Right renal pelvis (tissue), 4 donors: Measurements from ENCODE around the gene CTAG1B. TPM values are rescaled to one million over a fixed set of nuclear protein-coding genes. Genes with fewer than 3 reads are reported as not detected.
"Not testable (repeated sequence)": the region's sequence is repeated elsewhere in the genome, so short reads cannot be mapped to it uniquely, and the experiment has no call there.

Experiments
- DNase-seq, 4 donors: peaks; one replicate each; pipeline ENCODE4 v3.0.0-alpha.2; 2013; ENCODE audit warnings: low read depth in 4 of 4, low spot score in 3 of 4, missing footprints in 1 of 4
- polyA plus RNA-seq, 4 donors: library from polyadenylated mRNA; unstranded; fragments of 120-200 nt; gene quantifications; one replicate each; pipeline ENCODE4 v1.2.1, GENCODE V29; 2013; ENCODE audit not compliant: insufficient read length in 4 of 4

CTAG1B gene
- not detected for polyA plus RNA-seq

- DNase-seq, result not testable (repeated sequence)
Measured at GRCh38 chrX:154619182-154619581, at the start of gene CTAG1B. CTAG1B (minus strand) TSS chrX:154619282; CDS start chrX:154619218, 64 bp downstream.

GRCh38 chrX:154661899-154662298, 42.8 kb upstream of the CTAG1B start:
- no peak for DNase-seq

DNA sequence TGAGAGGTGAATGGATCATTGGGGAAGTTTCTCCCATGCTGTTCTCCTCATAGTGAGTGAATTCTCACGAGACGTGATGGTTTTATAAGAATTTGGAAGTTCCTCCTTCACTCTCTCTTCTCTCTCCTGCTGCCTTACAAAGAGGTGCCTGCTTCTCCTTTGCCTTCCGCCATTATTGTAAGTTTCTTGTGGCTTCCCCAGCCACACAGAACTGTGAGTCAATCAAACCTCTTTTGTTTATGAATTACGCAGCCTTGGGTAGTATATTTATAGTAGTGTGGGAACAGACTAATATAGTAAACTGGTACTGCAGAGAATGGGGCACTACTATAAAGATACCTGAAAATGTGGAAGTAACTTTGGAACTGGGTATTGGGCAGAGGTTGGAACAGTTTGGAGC, 42.1 kb upstream of the CTAG1B start:
- DNase-seq, result no peak

- DNase-seq, result no peak
Measured at GRCh38 chrX:154660541-154660940, 41.5 kb upstream of the CTAG1B start.

GRCh38 chrX:154658957-154659356, 39.9 kb upstream of the CTAG1B start:
- DNase-seq, result no peak

DNA sequence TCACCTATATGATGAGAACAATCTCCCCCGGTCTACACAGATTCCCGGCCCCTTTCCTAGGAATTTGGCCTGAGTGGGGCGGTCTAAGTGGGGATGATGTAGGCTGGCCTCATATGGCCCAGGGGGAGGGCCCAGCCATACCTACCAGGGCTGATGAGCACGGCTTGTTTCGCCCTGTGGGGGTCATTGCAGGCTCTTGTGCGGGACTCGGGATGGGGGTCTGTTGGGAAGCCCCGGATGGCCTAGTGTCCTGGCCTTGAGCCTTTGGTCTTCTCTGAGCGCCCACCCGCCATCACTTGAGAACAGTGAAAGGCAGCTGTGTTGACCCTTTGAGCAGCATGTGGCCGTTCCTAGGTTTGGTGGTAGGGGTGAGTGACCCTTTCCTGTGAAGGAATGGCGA, 39.1 kb upstream of the CTAG1B start:
- DNase-seq, result no peak

DNA sequence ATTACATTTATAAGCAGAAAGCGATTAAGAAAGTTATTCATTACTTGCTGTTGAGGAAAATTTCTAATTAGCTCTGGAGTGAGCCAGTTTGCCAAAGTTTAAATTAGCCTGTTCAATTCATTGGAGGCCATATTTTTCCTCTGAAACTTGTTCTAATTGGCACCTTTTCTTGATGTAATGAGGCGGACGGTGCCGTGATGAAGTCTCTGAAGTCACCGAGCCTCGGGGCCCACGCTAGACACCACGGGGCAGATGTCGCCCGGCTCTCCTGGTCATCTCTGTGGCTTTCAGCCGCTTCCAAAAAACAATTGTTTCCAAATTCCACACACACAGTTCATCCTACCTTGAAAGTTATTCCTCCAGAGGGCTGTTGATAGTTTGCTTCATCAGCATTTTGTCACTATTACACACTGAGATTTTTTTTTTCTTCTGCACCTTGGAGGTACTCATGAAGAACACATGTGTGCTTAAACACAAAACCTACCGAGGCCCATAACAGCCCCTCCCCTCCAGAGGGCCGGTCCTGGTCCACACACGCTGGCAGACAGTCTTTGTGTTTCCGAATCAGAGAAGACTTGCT, 38.2 kb upstream of the CTAG1B start:
- no peak for DNase-seq

- DNase-seq, result no peak
Measured at GRCh38 chrX:154655786-154656185, 36.7 kb upstream of the CTAG1B start.

GRCh38 chrX:154655346-154655745, 36.3 kb upstream of the CTAG1B start:
- DNase-seq, result no peak

- DNase-seq, result no peak
Measured at GRCh38 chrX:154654925-154655324, 35.8 kb upstream of the CTAG1B start.

DNA sequence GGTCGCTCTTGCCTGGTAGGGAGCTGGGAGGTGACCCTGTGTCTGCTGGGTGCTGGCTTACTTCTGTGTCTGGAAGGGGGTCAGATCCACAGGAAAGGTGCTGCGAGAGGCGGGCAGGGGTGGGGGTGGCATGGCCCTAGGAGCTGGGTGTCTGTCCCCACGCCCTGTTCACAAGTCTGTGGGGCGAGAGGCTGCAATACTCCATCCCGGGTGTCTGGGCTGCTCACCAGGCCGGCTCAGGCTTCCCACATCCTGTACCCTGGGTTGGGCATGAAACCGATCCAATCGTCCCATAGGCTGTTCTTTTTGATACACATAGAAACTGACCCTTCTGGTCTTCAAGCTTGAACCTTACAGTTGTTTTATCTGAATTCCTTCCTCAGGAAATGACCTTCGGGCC, 35.3 kb upstream of the CTAG1B start:
- no peak for DNase-seq

- not testable (repeated sequence) for DNase-seq
Measured at GRCh38 chrX:154653413-154653812, 34.3 kb upstream of the CTAG1B start, which contains the start of gene CTAG2. CTAG2 (minus strand) TSS chrX:154653579; CDS start chrX:154653515, 64 bp downstream.

DNA sequence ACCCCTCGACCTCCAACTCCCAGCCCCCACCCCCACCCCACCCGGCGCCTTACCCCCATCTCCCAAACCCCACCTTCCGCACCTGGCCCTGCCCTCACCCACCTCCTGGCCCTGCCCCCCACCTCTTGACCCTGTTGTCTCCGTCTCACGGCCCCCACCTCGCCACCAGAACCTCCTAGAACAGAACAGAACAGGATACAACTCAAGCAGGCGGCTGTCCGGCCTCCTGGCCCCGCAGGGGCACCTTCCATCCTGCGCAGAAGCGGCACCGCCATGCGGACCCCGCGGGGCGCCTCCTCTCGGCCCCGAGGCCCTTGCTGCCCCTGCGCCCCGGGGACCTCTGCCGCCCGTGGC, 33.9 kb upstream of the CTAG1B start:
- DNase-seq, result no peak

DNA sequence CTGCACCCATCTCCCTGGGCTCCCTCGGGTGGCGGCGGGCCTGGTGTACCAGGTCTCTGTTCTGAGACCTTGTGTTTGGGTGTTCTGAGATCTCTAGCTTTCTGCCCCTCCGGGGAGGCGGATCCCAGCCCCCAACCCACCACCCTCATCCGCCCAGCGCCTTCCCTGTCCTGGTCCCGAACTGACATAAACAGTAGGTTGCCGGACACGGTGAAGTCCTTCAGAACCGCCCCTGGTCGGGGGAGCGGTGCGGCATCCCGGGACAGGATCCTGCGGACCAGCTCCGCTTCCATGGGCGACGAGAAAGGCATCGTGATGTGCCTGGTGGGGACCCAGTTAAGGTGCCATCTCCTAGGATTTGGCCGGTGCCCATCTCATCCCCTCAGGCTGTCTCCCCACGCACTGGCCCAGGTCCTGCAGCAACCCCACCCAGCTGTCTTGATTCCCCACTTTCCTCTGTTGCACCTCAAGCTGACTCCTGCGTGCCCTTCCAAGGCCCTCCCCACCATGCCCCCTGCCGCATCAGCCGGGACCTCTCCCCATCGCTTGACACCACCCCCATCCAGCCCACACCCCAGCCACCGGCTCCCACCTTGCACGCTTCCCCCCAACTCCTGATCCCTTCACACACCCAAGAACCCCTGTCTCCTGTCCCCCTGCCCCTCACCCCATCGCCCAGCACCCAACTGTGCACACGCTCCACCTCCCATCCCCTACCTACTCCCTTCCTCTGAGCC, 33.4 kb upstream of the CTAG1B start:
- DNase-seq, result no peak

DNA sequence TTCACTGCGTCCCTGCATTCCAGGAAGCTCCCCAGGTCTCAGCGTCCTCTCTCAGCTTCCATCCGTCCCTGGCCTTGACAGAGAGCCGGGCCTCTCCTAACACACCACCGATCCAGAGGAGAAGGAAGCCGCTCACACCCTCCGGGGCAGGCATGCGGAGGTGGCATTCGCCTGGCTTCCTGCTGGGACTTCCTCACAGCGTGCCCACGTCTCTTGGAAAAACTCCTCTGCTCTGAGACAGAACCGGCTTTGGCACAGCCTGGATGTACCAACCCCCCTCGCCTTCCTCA, 31.1 kb upstream of the CTAG1B start:
- no peak for DNase-seq

GRCh38 chrX:154649503-154650220, 30.6 kb upstream of the CTAG1B start:
- DNase-seq, result no peak

GRCh38 chrX:154648931-154649330, 29.8 kb upstream of the CTAG1B start:
- DNase-seq, result no peak

DNA sequence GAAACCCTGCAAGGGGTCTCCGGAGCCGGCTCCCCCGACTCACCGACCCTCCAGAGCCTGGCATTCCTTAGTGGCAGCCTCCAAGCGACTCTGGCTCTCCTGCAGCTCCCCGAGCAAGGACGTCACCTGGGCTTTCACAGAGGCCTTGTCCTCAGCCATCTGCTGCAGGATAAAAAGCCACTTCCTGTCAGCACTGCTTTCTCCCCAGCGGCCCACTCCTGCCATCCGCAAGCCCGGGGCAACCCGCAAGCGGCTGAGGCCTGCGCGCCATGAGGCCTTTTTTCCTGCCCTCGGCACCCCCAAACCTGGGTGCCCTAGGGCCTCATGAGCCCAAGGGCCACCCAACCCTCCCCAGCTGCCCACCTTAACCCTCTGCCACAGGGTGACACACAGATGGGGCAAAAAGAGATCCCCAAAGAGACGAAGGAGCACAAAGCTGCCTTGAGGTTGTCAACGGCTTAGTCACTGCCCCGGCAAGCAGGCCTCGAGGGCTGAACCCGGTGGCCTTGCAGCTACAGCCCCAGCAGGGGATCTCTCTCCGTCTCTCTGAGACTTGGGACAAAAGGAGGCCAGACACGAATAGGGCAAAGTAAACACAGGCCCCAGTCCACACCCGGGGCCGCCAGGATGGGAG, 26.8 kb upstream of the CTAG1B start:
- DNase-seq, result not testable (repeated sequence)

DNA sequence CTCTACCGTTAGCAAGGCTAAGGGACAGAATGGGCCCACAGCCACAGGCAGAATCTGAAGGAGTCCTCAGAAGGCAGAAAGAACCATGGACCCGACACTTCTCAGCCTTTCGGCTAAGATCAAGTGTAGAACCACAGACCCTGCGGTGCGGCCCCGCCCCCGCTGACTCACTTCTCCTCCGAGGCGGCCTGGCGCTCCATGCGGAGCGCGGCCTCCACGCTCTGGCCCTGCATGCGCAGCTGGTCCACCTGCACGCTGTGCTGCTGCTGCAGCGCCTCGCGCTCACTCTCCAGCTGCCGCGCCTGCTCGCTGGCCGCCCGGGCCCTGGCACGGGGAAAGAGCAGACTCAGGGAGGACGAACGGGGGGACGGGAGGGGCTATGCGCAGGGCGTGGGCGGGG, 24.6 kb upstream of the CTAG1B start:
- not testable (repeated sequence) for DNase-seq

DNA sequence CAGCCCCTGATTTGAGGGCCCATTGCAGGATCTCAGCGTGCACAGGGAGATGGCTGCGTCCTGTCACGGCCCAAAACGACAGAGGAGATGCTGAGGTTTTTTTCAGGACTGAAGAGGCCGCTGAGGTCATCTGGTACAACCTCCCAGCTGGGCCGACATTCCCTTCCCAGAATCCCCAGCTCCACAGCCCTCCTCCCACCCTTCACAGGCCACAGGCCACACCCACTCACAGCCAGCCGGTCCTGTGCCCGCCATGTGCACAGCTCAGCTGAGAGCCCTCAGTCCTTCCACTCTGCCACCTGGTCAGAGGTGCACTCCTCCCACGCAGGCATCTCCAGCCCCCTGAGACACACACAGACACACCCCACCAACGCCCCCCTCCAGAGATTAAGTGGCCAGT, 22.7 kb upstream of the CTAG1B start:
- DNase-seq, result not testable (repeated sequence)

GRCh38 chrX:154633661-154634060, 14.6 kb upstream of the CTAG1B start:
- not testable (repeated sequence) for DNase-seq
